Panc1 (cell line): Measurements from ENCODE around the gene TBXA2R. TPM values are rescaled to one million over a fixed set of nuclear protein-coding genes. Genes with fewer than 3 reads are reported as not detected.
A peak's percentile ranks its signal among the peaks of the same experiment; 100 is the strongest.

Experiments used
- ATAC-seq: fragments of 200-7000 bp; cut with Tn5 transposase; 2 replicates; pipeline ENCODE4 v1.9.1; 2020; ENCODE audit warnings: mild to moderate bottlenecking, moderate library complexity
- BruUV-seq: library from RNA; stranded (reverse); fragments of 400-500 nt; replicated peaks from 2 replicates; lab custom pipeline; 2021; lab: Mats Ljungman, UMichigan
- CTCF ChIA-PET: fragments of 300-600 bp; sonication (Branson Sonifier 250); formaldehyde crosslinking; loops from one replicate; lab custom pipeline; 2022; ENCODE audit warnings: antibody characterized with exemption; lab: Charles Lee
- POLR2A ChIA-PET: fragments of 300-600 bp; sonication (Branson Sonifier 250); formaldehyde crosslinking; loops from one replicate; lab custom pipeline; 2022; ENCODE audit warnings: antibody characterized with exemption; lab: Charles Lee
- DNase-seq: peaks from one replicate; pipeline ENCODE4 v3.0.0-alpha.2; 2010; ENCODE audit warnings: low read depth, low spot score
- H3K27ac ChIP-seq: 2 replicates; pipeline ENCODE4 v1.5.1; 2011; ENCODE audit warnings: mild to moderate bottlenecking, low read length, inconsistent platforms
- H3K27me3 ChIP-seq: fragments of 200-500 bp; sonication (Bioruptor generic); 2 replicates; pipeline ENCODE4 v1.6.0; 2014; ENCODE audit warnings: low read length, inconsistent platforms; ENCODE audit not compliant: control insufficient read depth, insufficient read depth
- H3K36me3 ChIP-seq: fragments of 200-500 bp; sonication (Bioruptor generic); 2 replicates; pipeline ENCODE4 v1.5.1; 2014; ENCODE audit warnings: inconsistent platforms, mild to moderate bottlenecking, low read length, moderate library complexity; ENCODE audit not compliant: control insufficient read depth, insufficient read depth
- H3K4me1 ChIP-seq: 2 replicates; pipeline ENCODE4 v1.5.1; 2011; ENCODE audit warnings: inconsistent platforms, mild to moderate bottlenecking, low read length, moderate library complexity; ENCODE audit not compliant: control insufficient read depth, insufficient read depth
- H3K4me3 ChIP-seq, 2 experiments: 2 replicates each; pipeline ENCODE4 v1.5.1; 2011 to 2012; ENCODE audit warnings: low read depth in 2 of 2, low read length in 2 of 2, mild to moderate bottlenecking in 2 of 2, inconsistent platforms in 1 of 2, moderate library complexity in 1 of 2
- H3K9me3 ChIP-seq: fragments of 200-500 bp; sonication (Bioruptor generic); 2 replicates; pipeline ENCODE4 v1.5.1; 2014; ENCODE audit warnings: low read depth, mild to moderate bottlenecking, inconsistent platforms, low read length, moderate library complexity; ENCODE audit not compliant: control insufficient read depth, insufficient read depth
- CTCF ChIP-seq: fragments of 450-650 bp; IDR thresholded peaks from 2 replicates; pipeline ENCODE4 v1.5.1; 2017; ENCODE audit warnings: mild to moderate bottlenecking
- POLR2AphosphoS5 ChIP-seq: IDR thresholded peaks from 2 replicates; pipeline ENCODE4 v1.6.1; 2012; ENCODE audit warnings: mild to moderate bottlenecking, low read depth, low read length, moderate library complexity
- REST ChIP-seq, 2 experiments: IDR thresholded peaks; 2 replicates each; pipeline ENCODE4 v1.6.1; 2011 to 2012; ENCODE audit warnings: low read depth in 2 of 2, control low read depth in 1 of 2, low read length in 1 of 2, mild to moderate bottlenecking in 1 of 2, moderate library complexity in 1 of 2; ENCODE audit not compliant: insufficient read depth in 1 of 2
- SIN3A ChIP-seq: IDR thresholded peaks from 2 replicates; pipeline ENCODE4 v1.6.1; 2012; ENCODE audit warnings: low read depth, mild to moderate bottlenecking, low read length, moderate library complexity, borderline replicate concordance; ENCODE audit not compliant: insufficient read depth
- in situ Hi-C: cut with HindIII; loops from 2 replicates; pipeline ENCODE4 v1.10.0; 2016; ENCODE audit warnings: low sequenced_read_pairs, low pct_unique_long_range_greater_than_20kb
- intact Hi-C: fragments of 100-400 bp; cut with micrococcal nuclease; formaldehyde crosslinking; loops from one replicate; pipeline ENCODE4 v1.10.0; 2022; ENCODE audit not compliant: unreplicated experiment
- total RNA-seq: library from RNA; stranded (reverse); gene quantifications from one replicate; pipeline ENCODE4 v1.2.1, GENCODE V29; 2021; ENCODE audit not compliant: unreplicated experiment

The TBXA2R gene
- total RNA-seq, 1 experiment from 2014 or later, result 5.2 TPM

- TSS peak; percentile 92 for BruUV-seq
- H3K4me3 ChIP-seq, result no peak overlapping the region
- peaks cover 11% of the 10 kb centered on the region for H3K4me1 ChIP-seq
- intact Hi-C loops, result no loop called here
- in situ Hi-C loops, result no loop called here
- POLR2A ChIA-PET, result interaction anchor here (0.5 kb wide), 1 partner anchor 15 kb away, joined by 7 read pairs; no protein-coding TSS in a partner anchor
- ATAC-seq, result no peak
- CTCF ChIA-PET, result no interaction called here
- H3K36me3 ChIP-seq, result no peaks in the 10 kb centered on the region; the same call in 1 of the 2 replicates
- TF ChIP-seq POLR2AphosphoS5 (no peak), SIN3A (no peak), REST (IDR thresholded peaks at IDR 0.05; ENCODE audit: insufficient read depth in 1 of 2, low read depth in 2 of 2, low read length in 1 of 2) (no peak), CTCF (no peak)
- H3K27me3 ChIP-seq, result no peaks in the 10 kb centered on the region
- no peak overlapping the region for H3K27ac ChIP-seq
- no peaks in the 10 kb centered on the region for H3K9me3 ChIP-seq
- no peak for DNase-seq
Measured at GRCh38 chr19:3554254-3555083, 52.2 kb downstream of the TBXA2R start.

- DNase-seq, result no peak
- Histone ChIP-seq H3K4me1 (peaks cover 7% of the 10 kb centered on the region), H3K9me3 (no peaks in the 10 kb centered on the region), H3K4me3 (no peak overlapping the region), H3K27ac (no peak overlapping the region), H3K27me3 (no peaks in the 10 kb centered on the region), H3K36me3 (no peaks in the 10 kb centered on the region; the same call in 1 of the 2 replicates)
- ATAC-seq, result no peak
- POLR2A ChIA-PET, result no interaction called here
- in situ Hi-C loops, result no loop called here
- no TSS peak for BruUV-seq
- intact Hi-C loops, result no loop called here
- TF ChIP-seq POLR2AphosphoS5 (no peak), CTCF (no peak)
- CTCF ChIA-PET, result no interaction called here
Measured at GRCh38 chr19:3551792-3552095, 54.9 kb downstream of the TBXA2R start.
